Right forelimb (tissue), 1 donor: ENCODE data around the gene CSF1R.
A peak's percentile ranks its signal among the peaks of the same experiment; 100 is the strongest.

Source experiments
- DNase-seq: peaks from one replicate; pipeline ENCODE4 v3.0.0-alpha.2; 2018

The CSF1R gene

GRCh38 chr5:150069672-150070627 lies 16.4 kb downstream of the CSF1R start:
- DNase-seq = peak; percentile 39

GRCh38 chr5:150068961-150069645 lies 17.3 kb downstream of the CSF1R start:
- DNase-seq = peak; percentile 38

GRCh38 chr5:150068472-150068871 lies 17.9 kb downstream of the CSF1R start:
- DNase-seq = peak; percentile 27

- no peak for DNase-seq
Measured at GRCh38 chr5:150068071-150068470, 18.3 kb downstream of the CSF1R start.

GRCh38 chr5:150067405-150067960 lies 18.9 kb downstream of the CSF1R start:
- no peak for DNase-seq

GRCh38 chr5:150066901-150067396 lies 19.4 kb downstream of the CSF1R start:
- no peak for DNase-seq

GRCh38 chr5:150066436-150066835 lies 19.9 kb downstream of the CSF1R start:
- no peak for DNase-seq

GRCh38 chr5:150065886-150066285 lies 20.5 kb downstream of the CSF1R start:
- no peak for DNase-seq

- DNase-seq = no peak
Measured at GRCh38 chr5:150065346-150065745, 21.0 kb downstream of the CSF1R start.

- no peak for DNase-seq
Measured at GRCh38 chr5:150064681-150065220, 21.6 kb downstream of the CSF1R start.

- no peak for DNase-seq
Measured at GRCh38 chr5:150063638-150064037, 22.7 kb downstream of the CSF1R start.

- no peak for DNase-seq
Measured at GRCh38 chr5:150062216-150062922, 24.0 kb downstream of the CSF1R start.

GRCh38 chr5:150061538-150061995 lies 24.8 kb downstream of the CSF1R start:
- DNase-seq = no peak

- DNase-seq = no peak
Measured at GRCh38 chr5:150060471-150060870, 25.9 kb downstream of the CSF1R start.

GRCh38 chr5:150059623-150060022 lies 26.7 kb downstream of the CSF1R start:
- no peak for DNase-seq

- DNase-seq = no peak
Measured at GRCh38 chr5:150058480-150059126, 27.8 kb downstream of the CSF1R start.

- DNase-seq = no peak
Measured at GRCh38 chr5:150057996-150058395, 28.4 kb downstream of the CSF1R start.

GRCh38 chr5:150057511-150057910 lies 28.8 kb downstream of the CSF1R start:
- DNase-seq = no peak

GRCh38 chr5:150057052-150057451 lies 29.3 kb downstream of the CSF1R start:
- no peak for DNase-seq

- DNase-seq = no peak
Measured at GRCh38 chr5:150056075-150056443, 30.3 kb downstream of the CSF1R start.

- peak; percentile 26 for DNase-seq
Measured at GRCh38 chr5:150055326-150056074, 30.9 kb downstream of the CSF1R start.
